Left ventricle myocardium inferior (tissue), 1 donor: ENCODE data around the gene FAM229A. TPM values are rescaled to one million over a fixed set of nuclear protein-coding genes. Genes with fewer than 3 reads are reported as not detected.
A peak's percentile ranks its signal among the peaks of the same experiment; 100 is the strongest.

Experiments used
- DNase-seq: peaks from one replicate; pipeline ENCODE4 v3.0.0-alpha.2; 2020
- H3K27ac ChIP-seq: fragments of 200-600 bp; replicated peaks from 2 replicates; pipeline ENCODE4 v1.8.0; 2021
- H3K27me3 ChIP-seq: fragments of 200-600 bp; 2 replicates; pipeline ENCODE4 v1.8.0; 2021; ENCODE audit warnings: low read depth
- H3K36me3 ChIP-seq: fragments of 200-600 bp; 2 replicates; pipeline ENCODE4 v1.8.0; 2021
- H3K4me1 ChIP-seq: fragments of 200-600 bp; 2 replicates; pipeline ENCODE4 v1.8.0; 2021
- H3K4me3 ChIP-seq: fragments of 200-600 bp; 2 replicates; pipeline ENCODE4 v1.8.0; 2021; ENCODE audit warnings: mild to moderate bottlenecking, moderate library complexity
- H3K9me3 ChIP-seq: fragments of 200-600 bp; replicated peaks from 2 replicates; pipeline ENCODE4 v1.8.0; 2021
- CTCF ChIP-seq: fragments of 200-600 bp; IDR thresholded peaks from 2 replicates; pipeline ENCODE4 v1.8.0; 2021; ENCODE audit warnings: antibody characterized with exemption, mild to moderate bottlenecking, borderline replicate concordance
- intact Hi-C: fragments of 100-400 bp; cut with micrococcal nuclease; formaldehyde crosslinking; loops from one replicate; pipeline ENCODE4 v1.11.0; 2022
- total RNA-seq: library from RNA; stranded (reverse); fragmentation: NEBNext Ultra II Directional; extraction: Animal tissue kit (Norgen Biotek cat#: 25700); gene quantifications from one replicate; pipeline ENCODE4 v1.2.1, GENCODE V29; 2021
- donor health status: DM: no; HTN: yes; CAD: no; lungs with severe emphysema.

Gene FAM229A
- total RNA-seq, 1 donor from 2014 or later, result 2.1 TPM

- H3K36me3 ChIP-seq, result peaks cover 35% of the 10 kb centered on the region
- peak overlapping the region; percentile 79 for H3K27ac ChIP-seq
- no peaks in the 10 kb centered on the region for H3K27me3 ChIP-seq
- TF ChIP-seq CTCF, result peak; percentile 84
- intact Hi-C loops, result no loop called here
- H3K4me3 ChIP-seq, result peak overlapping the region; percentile 73
- no peaks in the 10 kb centered on the region for H3K9me3 ChIP-seq
- DNase-seq, result peak; percentile 56
- H3K4me1 ChIP-seq, result peaks cover 50% of the 10 kb centered on the region
Observed at GRCh38 chr1:32334864-32335534, 27.3 kb downstream of the FAM229A start.

- DNase-seq, result no peak
- peaks cover 42% of the 10 kb centered on the region for H3K36me3 ChIP-seq
- peak overlapping the region; percentile 79 for H3K27ac ChIP-seq
- H3K27me3 ChIP-seq, result no peaks in the 10 kb centered on the region
- intact Hi-C loops, result no loop called here
- H3K4me3 ChIP-seq, result peak overlapping the region; percentile 73
- TF ChIP-seq CTCF, result no peak
- peaks cover 50% of the 10 kb centered on the region for H3K4me1 ChIP-seq
- H3K9me3 ChIP-seq, result no peaks in the 10 kb centered on the region
Observed at GRCh38 chr1:32334274-32334861, 27.9 kb downstream of the FAM229A start.

GRCh38 chr1:32333251-32333963 is 28.9 kb downstream of the FAM229A start:
- no peak for TF ChIP-seq CTCF
- no peak for DNase-seq
- Histone ChIP-seq H3K9me3 (no peaks in the 10 kb centered on the region), H3K36me3 (peaks cover 51% of the 10 kb centered on the region), H3K4me3 (no peak overlapping the region), H3K4me1 (peaks cover 42% of the 10 kb centered on the region), H3K27me3 (no peaks in the 10 kb centered on the region), H3K27ac (no peak overlapping the region)
- intact Hi-C loops, result no loop called here

GRCh38 chr1:32332290-32333079 is 29.8 kb downstream of the FAM229A start:
- DNase-seq, result no peak
- Histone ChIP-seq H3K36me3 (peaks cover 61% of the 10 kb centered on the region), H3K27me3 (no peaks in the 10 kb centered on the region), H3K27ac (no peak overlapping the region), H3K4me1 (peaks cover 32% of the 10 kb centered on the region), H3K4me3 (no peak overlapping the region), H3K9me3 (no peaks in the 10 kb centered on the region)
- no peak for TF ChIP-seq CTCF
- intact Hi-C loops, result no loop called here

- no peaks in the 10 kb centered on the region for H3K9me3 ChIP-seq
- intact Hi-C loops, result no loop called here
- DNase-seq, result no peak
- peaks cover 70% of the 10 kb centered on the region for H3K36me3 ChIP-seq
- no peak overlapping the region for H3K27ac ChIP-seq
- peaks cover 23% of the 10 kb centered on the region for H3K4me1 ChIP-seq
- H3K27me3 ChIP-seq, result no peaks in the 10 kb centered on the region
- TF ChIP-seq CTCF, result no peak
- no peak overlapping the region for H3K4me3 ChIP-seq
Observed at GRCh38 chr1:32331549-32331948, 30.7 kb downstream of the FAM229A start.
